Liver (tissue), 9 donors: ENCODE results near the gene THBS3. TPM values are rescaled to one million over a fixed set of nuclear protein-coding genes. Genes with fewer than 3 reads are reported as not detected.

Experiments
- DNase-seq: peaks from one replicate; pipeline ENCODE4 v3.0.0-alpha.2; 2017; ENCODE audit warnings: low spot score
- H3K27ac ChIP-seq, 2 donors: one replicate each; pipeline ENCODE4 v1.7.0; 2013; ENCODE audit warnings: inconsistent platforms in 2 of 2, low read length in 2 of 2, control low read depth in 1 of 2, low read depth in 1 of 2, mild to moderate bottlenecking in 1 of 2
- H3K27me3 ChIP-seq, 4 donors: one replicate each; pipeline versions ENCODE4 v1.6.1 to v1.7.0; 2013; ENCODE audit warnings: low read length in 3 of 4, inconsistent platforms in 1 of 4, mild to moderate bottlenecking in 1 of 4, moderate library complexity in 1 of 4; ENCODE audit not compliant: control insufficient read depth in 4 of 4, insufficient read depth in 4 of 4
- H3K36me3 ChIP-seq, 4 donors: one replicate each; pipeline versions ENCODE4 v1.6.1 to v1.7.0; 2013; ENCODE audit warnings: low read length in 3 of 4, mild to moderate bottlenecking in 3 of 4, low read depth in 1 of 4, moderate library complexity in 1 of 4; ENCODE audit not compliant: control insufficient read depth in 4 of 4, insufficient read depth in 3 of 4
- H3K4me1 ChIP-seq, 4 donors: one replicate each; pipeline versions ENCODE4 v1.6.1 to v1.7.0; 2013; ENCODE audit warnings: low read length in 3 of 4, mild to moderate bottlenecking in 3 of 4, moderate library complexity in 1 of 4; ENCODE audit not compliant: control insufficient read depth in 4 of 4, insufficient read depth in 4 of 4
- H3K4me3 ChIP-seq, 3 donors: one replicate each; pipeline versions ENCODE4 v1.6.1 to v1.7.0; 2013; ENCODE audit warnings: low read length in 3 of 3, control low read depth in 1 of 3, low read depth in 1 of 3, mild to moderate bottlenecking in 1 of 3
- H3K9ac ChIP-seq, 2 donors: one replicate each; pipeline ENCODE4 v1.7.0; 2013; ENCODE audit warnings: low read length in 2 of 2, mild to moderate bottlenecking in 2 of 2, moderate library complexity in 2 of 2, control low read depth in 1 of 2, low read depth in 1 of 2
- H3K9me3 ChIP-seq, 4 donors: one replicate each; pipeline versions ENCODE4 v1.6.1 to v1.7.0; 2013; ENCODE audit warnings: low read length in 3 of 4; ENCODE audit not compliant: control insufficient read depth in 4 of 4
- ATF3 ChIP-seq: IDR thresholded peaks from 2 replicates; pipeline ENCODE4 v1.6.1; 2016; ENCODE audit warnings: antibody characterized with exemption
- CTCF ChIP-seq: fragments of 150-350 bp; IDR thresholded peaks from 2 replicates; pipeline ENCODE4 v1.5.1; 2017; ENCODE audit warnings: improper control_type of control experiment, low read depth, low read length; ENCODE audit not compliant: missing input control
- FOXA1 ChIP-seq: IDR thresholded peaks from 2 replicates; pipeline ENCODE4 v1.6.1; 2016; ENCODE audit warnings: antibody characterized with exemption
- FOXA2 ChIP-seq: IDR thresholded peaks from 2 replicates; pipeline ENCODE4 v1.6.1; 2016; ENCODE audit warnings: antibody characterized with exemption
- GABPA ChIP-seq, 2 donors: IDR thresholded peaks in 1 of 2; conservative IDR thresholded peaks in 1 of 2; 2 replicates each; pipeline ENCODE4 v1.6.1; 2016; ENCODE audit warnings: antibody characterized with exemption in 2 of 2, mild to moderate bottlenecking in 1 of 2, moderate library complexity in 1 of 2
- HNF4A ChIP-seq, 2 donors: conservative IDR thresholded peaks; 2 replicates each; pipeline ENCODE4 v1.6.1; 2016; ENCODE audit warnings: antibody characterized with exemption in 2 of 2, mild to moderate bottlenecking in 2 of 2
- HNF4G ChIP-seq: IDR thresholded peaks from 2 replicates; pipeline ENCODE4 v1.6.1; 2016; ENCODE audit warnings: antibody characterized with exemption
- JUND ChIP-seq, 2 donors: IDR thresholded peaks; 2 replicates each; pipeline ENCODE4 v1.6.1; 2016; ENCODE audit warnings: antibody characterized with exemption in 2 of 2
- MAX ChIP-seq: IDR thresholded peaks from 2 replicates; pipeline ENCODE4 v1.6.1; 2016; ENCODE audit warnings: antibody characterized with exemption
- RAD21 ChIP-seq, 2 donors: IDR thresholded peaks; 2 replicates each; pipeline ENCODE4 v1.6.1; 2016; ENCODE audit warnings: antibody characterized with exemption in 2 of 2, mild to moderate bottlenecking in 2 of 2
- REST ChIP-seq: IDR thresholded peaks from 2 replicates; pipeline ENCODE4 v1.6.1; 2016; ENCODE audit warnings: antibody characterized with exemption, mild to moderate bottlenecking
- RXRA ChIP-seq, 2 donors: IDR thresholded peaks; 2 replicates each; pipeline ENCODE4 v1.6.1; 2017 to 2018; ENCODE audit warnings: antibody characterized with exemption in 2 of 2, mild to moderate bottlenecking in 1 of 2
- SP1 ChIP-seq: IDR thresholded peaks from 2 replicates; pipeline ENCODE4 v1.6.1; 2018; ENCODE audit warnings: antibody characterized with exemption, mild to moderate bottlenecking
- TAF1 ChIP-seq: conservative IDR thresholded peaks from 2 replicates; pipeline ENCODE4 v1.6.1; 2016; ENCODE audit warnings: antibody characterized with exemption, mild to moderate bottlenecking
- YY1 ChIP-seq: IDR thresholded peaks from 2 replicates; pipeline ENCODE4 v1.6.1; 2016; ENCODE audit warnings: antibody characterized with exemption, mild to moderate bottlenecking
- ZBTB33 ChIP-seq: IDR thresholded peaks from 2 replicates; pipeline ENCODE4 v1.6.1; 2016; ENCODE audit warnings: antibody characterized with exemption
- whole genome bisulfite sequencing: extraction: QIAGEN DNeasy Blood & Tissue Kit; methylation state at CpG from one replicate; pipeline ENCODE4 v1.1.7; 2013; 5-methylcytosine and 5-hydroxymethylcytosine counted together
- polyA plus RNA-seq, 2 donors: library from polyadenylated mRNA; stranded (reverse) in 1 of 2; unstranded in 1 of 2; fragments of 200-250 nt in 1 of 2; fragments of >200 nt in 1 of 2; fragmentation: Nextera tagmentation in 1 of 2; extraction: Ambion mirVana in 1 of 2; gene quantifications; one replicate each; pipeline versions ENCODE4 v1.2.1 to v1.2.3, GENCODE V29; 2013 to 2015
- total RNA-seq, 2 donors: library from RNA; depleted of rRNA; stranded (reverse); fragments of >200 nt; gene quantifications; one replicate each; pipeline ENCODE4 v1.2.3, GENCODE V29; 2014
- donor health status: healthy.
- donor health status: healthy.
- donor health status: healthy.
- donor health status: healthy.
- donor health status: healthy.

The THBS3 gene
- 1 to 10 TPM; 4.0 to 6.9 TPM for total RNA-seq
- 1 to 10 TPM; 3.1 to 4.3 TPM for polyA plus RNA-seq

GRCh38 chr1:155207806-155208540 is at the start of gene THBS3:
THBS3 (minus strand) TSS chr1:155207897; CDS start chr1:155207876, 21 bp downstream.
- H3K27me3 ChIP-seq = no peaks in the 10 kb centered on the region
- peaks cover 2 to 28% (median 24%) of the 10 kb centered on the region in 4 donors for H3K4me1 ChIP-seq
- WGBS = 37% methylated on average over 17 of the region's 17 CpGs
- peak within 1 kb of the TSS; percentile 88 to 96 for H3K27ac ChIP-seq
- peaks cover 0 to 7% (median under 1%) of the 10 kb centered on the region in 4 donors for H3K36me3 ChIP-seq
- TF ChIP-seq MAX = no peak
- TF ChIP-seq JUND (IDR thresholded peaks at IDR 0.05) = no peak
- TF ChIP-seq REST = no peak
- no peak for TF ChIP-seq HNF4A (conservative IDR thresholded peaks at IDR 0.05)
- no peak for TF ChIP-seq TAF1
- TF ChIP-seq RAD21 (IDR thresholded peaks at IDR 0.05) = no peak
- no peak for TF ChIP-seq HNF4G
- TF ChIP-seq ZBTB33 = no peak
- TF ChIP-seq SP1 = no peak
- no peak for TF ChIP-seq RXRA (IDR thresholded peaks at IDR 0.05)
- TF ChIP-seq YY1 = no peak
- TF ChIP-seq CTCF = no peak
- no peak for TF ChIP-seq ATF3
- TF ChIP-seq GABPA (IDR thresholded peaks at IDR 0.05 in 1 of 2, conservative IDR thresholded peaks at IDR 0.05 in 1 of 2) = no peak
- TF ChIP-seq FOXA2 = no peak
- no peak for TF ChIP-seq FOXA1
- H3K9me3 ChIP-seq = no peaks in the 10 kb centered on the region
- H3K4me3 ChIP-seq = peak within 1 kb of the TSS; percentile 78 to 97 (median 81)
- peak within 1 kb of the TSS; percentile 21 to 80 for H3K9ac ChIP-seq
- DNase-seq = no peak
